ENCODE measurements around the gene MAP1B.
"Not testable (repeated sequence)": the region's sequence is repeated elsewhere in the genome, so short reads cannot be mapped to it uniquely, and the experiment has no call there.

MAP1B gene

DNA sequence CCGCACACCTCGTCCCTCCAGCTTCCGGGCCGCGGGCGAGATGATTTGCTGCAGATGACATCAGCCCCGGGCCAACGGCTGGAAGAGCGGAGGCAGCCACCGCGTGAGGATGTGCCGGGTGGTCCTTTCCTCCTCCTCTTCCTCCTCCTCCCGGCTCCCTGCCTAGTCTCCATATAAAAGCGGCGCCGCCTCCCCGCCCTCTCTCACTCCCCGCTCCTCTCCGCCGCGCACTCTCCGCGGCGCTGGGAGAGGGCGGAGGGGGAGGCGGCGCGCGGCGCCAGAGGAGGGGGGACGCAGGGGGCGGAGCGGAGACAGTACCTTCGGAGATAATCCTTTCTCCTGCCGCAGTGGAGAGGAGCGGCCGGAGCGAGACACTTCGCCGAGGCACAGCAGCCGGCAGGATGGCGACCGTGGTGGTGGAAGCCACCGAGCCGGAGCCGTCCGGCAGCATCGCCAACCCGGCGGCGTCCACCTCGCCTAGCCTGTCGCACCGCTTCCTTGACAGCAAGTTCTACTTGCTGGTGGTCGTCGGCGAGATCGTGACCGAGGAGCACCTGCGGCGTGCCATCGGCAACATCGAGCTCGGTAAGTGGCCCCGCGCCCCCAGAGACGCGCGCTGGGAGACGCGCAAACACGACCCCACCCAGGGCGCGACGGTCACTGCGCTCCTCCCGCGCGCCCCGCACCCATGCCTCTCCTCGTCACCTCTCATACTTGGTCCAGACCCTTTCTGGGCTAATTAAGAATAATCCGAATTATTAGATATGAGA lies at the start of gene MAP1B:
Gene MAP1B (plus strand): TSS at position 345 of the 770 bp plus-strand sequence. CDS start 57 bp downstream, at position 402.
- no peak for DNase-seq

DNA sequence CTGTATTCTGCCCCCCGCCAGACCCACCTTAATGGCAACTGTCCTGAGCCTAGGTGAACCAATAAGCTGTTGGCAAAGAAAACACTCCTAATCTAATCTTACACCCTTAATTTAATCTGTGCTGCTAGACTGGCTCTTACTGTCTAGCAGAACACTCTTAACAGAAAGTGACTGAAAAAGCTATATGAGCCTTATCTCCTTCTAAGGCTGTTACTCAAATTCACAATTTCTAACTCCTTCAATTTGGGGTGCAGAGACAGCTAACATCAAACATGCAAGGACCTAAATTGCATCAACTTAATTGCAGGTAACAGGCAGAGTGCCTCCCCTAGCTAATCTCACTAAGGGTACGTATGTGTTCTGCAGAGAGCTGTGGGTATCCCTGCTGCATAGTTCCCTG lies 49.5 kb upstream of the MAP1B start:
- DNase-seq: no peak

DNA sequence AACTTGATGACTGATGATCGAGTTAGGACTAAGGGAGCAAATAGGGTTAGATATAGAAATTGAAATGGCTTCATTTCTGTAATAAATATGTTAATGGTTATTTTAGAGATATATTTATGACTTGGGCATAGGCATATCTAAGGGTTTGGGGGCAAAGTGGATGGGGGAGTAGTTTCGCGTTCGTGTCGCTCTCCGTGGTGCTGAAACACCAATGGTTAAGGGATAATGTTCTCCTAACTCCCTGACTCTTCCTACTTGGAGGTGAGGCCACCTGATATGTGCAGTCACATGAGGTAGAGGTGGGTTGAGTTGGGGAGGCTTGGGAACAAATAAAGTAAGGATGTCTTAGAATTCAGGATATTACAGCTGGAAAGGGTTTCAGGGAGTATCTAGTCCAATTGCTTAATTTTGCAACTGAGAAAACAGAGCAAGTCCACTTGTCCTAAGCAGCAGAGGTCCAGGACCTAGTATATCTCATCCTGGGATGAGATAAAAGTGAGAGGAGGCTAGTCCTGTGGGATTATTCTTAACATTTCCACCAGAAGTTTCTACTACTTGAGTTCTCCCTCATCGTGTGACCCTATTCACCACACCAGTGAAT lies 44.0 kb upstream of the MAP1B start:
- no peak for DNase-seq

DNA sequence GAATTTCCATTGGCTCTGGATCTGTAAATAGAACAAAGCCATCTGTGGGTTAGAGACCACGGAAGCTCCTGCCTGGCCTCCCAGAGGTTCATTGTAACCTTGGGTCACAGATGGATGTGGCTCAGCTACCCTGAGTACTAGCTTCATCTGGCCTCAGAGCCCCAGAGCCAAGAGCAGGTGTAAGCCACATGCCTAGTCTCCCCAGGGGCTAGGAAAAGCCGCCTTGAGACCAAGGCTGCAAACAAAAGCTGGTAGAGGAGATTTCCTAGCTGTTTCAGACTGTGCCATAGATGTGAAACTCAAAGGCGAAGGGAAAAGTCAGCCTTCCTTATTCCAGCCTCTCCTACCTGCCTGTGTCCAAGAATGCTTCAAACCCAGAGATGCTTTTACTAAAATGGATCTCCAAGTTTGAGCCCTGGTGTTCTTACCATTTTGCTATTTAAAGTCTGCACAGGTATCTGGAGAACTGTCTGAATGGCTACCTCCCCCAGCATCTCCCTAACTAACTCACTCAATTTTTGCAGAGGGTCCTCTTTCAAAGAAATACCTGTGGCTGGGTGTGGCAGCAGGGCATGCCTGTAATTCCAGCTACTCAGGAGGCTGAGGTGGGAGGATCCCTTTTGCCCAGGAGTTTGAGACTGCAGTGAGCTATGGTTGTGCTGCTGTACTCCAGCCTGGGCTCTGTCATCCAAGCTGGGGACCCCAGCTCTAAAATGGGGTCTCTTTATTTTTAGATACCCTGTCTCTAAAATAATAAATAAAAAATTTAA lies 42.3 kb upstream of the MAP1B start:
- DNase-seq: no peak

DNA sequence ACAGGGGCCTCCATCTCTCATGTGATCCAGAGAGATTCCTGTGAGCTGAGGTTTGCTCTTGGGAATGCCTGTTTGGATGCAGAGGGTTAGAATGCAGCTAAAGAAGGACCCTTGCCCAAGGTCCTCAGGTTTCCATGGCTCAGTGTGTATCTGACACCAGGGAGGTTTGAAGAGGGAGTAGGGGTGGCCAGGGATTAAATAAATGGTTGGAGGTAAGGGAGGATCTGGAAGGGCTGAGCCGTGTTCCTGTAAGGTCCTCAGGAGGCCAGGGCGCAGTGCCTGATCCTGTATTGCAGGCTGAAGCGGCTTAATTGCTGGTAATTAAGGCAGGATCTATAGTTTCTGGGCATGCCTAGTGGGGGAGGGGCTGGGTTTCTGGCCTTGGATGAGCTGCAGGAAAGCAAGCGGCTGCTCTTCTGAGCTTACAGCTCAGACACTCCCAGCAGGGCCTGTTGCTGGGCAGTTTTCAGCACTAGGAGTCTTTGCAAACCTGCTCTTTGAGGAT lies 41.5 kb upstream of the MAP1B start:
- peak; percentile 34 for DNase-seq

DNA sequence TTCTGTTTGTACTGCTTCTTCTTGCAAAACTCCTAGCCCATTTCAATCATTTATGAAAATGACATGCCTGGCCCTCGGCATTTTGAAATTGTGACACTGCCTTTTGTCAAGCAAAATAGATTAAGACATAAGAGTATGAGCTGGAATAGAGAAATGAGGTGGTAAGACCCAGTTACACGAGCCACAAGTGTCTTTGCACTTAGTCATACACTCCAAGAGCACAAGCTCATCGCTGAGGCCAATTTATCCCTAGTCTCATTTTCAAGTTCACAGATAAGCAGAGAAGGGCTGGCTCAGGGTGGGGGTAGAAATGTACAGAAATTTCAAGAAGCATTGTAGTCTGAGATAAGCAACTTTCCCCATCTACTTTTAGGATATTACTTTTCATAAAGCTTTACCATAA lies 40.6 kb upstream of the MAP1B start:
- DNase-seq: peak; percentile 85

DNA sequence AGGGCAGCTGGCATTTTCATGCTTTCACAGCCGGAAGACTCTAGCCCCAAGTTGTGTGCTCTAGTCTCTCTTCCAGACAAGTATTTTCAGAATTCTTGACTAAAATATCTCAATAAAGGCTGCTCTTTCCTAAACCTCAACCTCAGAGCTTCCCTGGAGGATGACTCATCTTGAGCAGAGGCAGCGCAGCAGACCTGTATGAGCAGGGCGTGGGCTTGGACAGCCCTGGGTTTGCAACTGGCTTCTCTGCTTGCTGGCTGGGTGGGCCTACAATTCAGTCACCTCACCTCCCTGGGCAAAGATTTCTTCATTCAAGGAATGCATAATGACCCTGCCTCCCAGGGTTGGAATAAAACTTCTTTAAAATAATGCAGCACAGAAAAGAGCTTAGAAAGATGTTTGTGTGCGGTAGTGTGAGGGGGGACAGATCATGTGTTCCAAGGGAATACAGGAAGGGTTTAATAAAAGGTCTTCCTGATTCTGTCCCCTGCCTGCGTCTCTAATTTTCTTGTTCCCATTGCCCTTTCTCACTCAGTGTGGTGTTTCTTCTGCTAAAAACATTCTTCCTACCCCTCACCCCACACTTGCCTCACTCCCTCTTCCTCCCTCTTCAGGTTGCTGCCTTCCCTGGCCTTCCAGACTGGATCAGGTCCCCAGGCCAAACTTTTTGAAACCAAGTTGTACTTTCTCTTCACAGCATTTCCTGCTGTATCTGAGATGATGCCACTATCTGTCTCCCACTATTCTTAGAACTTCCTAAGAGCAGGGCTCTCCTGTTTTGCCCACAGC lies 39.4 kb upstream of the MAP1B start:
- DNase-seq: peak; percentile 71

DNA sequence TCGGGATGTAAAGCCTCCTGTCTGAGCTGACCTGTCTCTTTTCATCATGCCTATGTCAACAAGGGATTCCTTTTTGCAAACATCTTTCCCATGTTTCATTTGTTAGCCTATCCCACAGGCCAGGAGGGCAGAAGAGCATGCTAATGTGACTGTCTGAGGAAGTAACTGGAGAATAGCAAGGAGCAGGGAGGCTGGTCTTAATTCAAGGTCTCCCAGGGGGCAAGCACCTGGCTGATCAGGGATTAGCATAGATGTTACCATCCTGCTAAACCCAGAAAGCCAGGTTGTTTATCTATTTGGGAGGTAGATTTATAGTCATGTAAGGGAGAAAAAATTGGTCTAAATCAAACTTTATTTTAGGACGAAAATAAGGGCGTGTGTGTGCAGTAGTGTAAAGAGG lies 36.7 kb upstream of the MAP1B start:
- no peak for DNase-seq

DNA sequence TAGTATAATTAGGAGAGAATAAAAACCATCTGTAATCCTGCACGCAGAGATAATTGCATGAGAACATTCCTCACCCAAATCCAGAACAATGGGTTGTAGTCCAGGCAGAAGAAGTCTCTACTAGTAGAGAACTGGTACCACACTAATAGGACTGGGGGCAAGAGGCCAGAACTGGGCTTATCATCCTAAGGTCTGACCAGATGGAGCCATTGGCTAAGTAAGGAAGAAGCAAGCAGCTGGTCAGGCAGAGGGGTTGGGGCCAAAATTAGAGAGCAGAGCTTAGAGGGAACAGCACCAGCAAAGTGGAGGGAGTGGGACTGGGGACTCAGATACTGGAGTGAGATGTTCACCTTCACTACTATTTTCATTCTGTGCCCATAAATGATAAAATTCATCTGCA lies 35.4 kb upstream of the MAP1B start:
- no peak for DNase-seq

DNA sequence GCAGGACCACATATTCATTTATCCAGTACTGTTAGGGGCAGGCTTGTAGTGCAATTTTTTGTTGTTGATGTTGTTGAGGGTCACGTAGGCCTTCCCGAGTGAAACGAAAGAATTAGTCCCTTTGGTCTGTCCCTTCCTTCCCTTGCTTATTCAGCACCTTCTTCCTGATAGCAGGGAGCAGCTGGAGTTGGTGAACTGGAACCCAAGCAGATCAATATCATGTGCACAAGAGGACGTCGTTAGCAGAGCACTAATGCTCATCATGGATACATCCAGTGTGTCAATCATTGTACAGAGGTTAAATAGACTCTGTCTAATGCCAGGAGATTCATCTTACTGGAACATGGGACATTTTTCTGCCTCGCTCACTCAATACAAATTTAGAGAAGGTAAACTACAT lies 33.0 kb upstream of the MAP1B start:
- no peak for DNase-seq

DNA sequence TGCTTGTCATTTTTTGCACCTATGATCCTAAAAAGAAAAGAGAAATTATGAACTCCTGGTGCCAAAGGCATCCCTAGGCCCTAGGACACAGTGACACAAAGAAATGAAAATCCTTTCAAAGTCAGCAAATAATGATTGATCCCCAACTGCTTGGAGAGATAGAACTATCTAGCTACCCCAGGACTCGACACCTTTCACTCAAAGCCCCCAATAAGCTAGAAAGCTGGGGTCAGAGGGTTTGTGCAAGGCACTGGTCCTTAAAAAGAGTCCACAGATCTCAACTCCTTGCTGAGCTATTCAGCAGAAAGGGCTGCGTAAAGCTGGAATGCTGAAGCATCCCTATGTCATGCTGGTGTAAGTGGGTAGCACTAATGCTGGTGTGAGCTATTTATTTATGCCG lies 31.8 kb upstream of the MAP1B start:
- DNase-seq: no peak

DNA sequence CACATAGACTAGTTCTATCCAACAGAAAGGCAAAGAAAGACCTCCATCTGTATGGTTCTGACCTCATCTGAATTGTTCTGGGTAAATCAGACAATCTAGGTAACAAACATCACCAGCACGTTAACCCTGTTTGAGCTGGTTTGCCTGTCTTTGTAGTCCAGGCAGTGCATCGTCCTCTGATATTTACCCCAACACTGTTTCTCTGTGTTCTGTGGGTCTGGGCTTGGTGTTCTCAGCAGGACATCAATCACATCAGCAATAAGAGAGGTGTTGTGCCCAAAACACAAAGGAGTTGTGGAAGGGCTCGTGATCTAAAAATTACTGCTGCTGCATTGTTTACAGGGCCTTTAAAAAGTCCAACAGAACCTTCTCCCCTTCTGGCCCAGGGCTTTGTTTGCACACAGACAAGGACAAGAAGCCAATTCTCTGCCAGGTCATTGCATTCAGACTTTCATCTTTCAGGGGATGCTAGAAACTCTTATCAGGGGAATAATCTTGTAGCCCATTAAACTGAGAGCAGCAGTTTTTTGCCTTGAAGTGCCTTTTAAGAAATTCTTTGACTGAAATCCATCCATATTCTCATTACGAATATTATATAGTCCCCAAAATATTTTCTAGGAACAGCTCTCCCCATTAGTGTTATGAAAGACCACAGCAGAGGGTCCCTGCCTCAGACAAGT lies 30.5 kb upstream of the MAP1B start:
- DNase-seq: no peak

DNA sequence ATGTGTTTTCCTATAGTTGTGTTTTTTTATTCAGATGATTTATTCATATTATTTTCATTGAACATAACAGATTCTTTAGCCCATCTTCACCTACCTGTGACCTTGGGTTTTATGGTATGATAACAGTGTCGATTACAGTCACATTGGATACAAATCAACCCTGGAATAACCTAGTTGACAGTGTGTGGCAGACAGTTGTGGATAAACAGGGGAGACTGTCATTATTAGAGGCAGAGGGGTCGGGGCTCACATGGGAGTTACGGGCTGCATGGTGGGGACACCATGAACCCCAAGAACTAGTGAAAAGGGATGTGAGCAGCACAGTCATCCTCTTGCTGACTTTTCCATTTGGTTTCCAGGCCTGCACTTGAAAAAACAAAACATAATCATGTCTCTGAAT lies 29.9 kb upstream of the MAP1B start:
- DNase-seq: no peak

DNA sequence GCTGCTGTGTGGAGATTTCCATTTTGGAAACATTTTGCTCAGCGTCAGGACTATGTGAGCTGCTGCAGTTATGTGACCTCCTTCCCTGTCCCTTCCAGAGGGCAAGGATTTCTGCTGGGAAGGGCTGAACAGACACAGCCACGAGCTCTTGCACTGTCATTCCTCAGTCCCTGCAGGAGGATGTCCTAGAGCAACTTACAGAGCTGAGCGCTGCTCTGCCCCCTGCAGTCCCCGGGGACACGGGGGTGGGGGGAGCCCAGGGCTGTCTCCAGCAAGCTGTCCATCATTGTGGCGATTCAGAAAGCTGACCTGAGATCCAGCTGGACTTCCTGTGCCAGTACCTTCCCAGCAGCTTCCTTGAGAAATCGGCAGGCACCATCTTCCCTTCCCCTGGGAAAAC lies 28.0 kb upstream of the MAP1B start:
- DNase-seq: no peak

DNA sequence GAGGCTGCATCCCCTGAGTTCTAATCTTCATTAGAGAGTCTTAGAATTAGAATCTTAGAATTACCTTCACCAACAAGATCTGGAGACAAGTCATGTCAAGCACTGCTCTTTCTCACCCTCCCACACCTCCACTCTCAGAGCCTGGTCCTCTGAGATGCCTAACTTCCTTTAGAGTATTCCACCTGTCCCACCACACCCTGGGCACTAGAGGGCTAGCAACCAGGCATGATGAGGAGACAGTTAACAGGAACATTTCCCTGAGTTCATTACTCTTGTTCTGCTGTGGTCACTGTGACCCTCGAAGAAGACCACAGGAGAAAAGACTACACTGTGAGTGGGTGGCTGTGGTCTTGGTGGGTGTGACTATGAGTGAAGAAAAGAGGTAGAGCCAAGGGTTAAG lies 25.2 kb upstream of the MAP1B start:
- no peak for DNase-seq

DNA sequence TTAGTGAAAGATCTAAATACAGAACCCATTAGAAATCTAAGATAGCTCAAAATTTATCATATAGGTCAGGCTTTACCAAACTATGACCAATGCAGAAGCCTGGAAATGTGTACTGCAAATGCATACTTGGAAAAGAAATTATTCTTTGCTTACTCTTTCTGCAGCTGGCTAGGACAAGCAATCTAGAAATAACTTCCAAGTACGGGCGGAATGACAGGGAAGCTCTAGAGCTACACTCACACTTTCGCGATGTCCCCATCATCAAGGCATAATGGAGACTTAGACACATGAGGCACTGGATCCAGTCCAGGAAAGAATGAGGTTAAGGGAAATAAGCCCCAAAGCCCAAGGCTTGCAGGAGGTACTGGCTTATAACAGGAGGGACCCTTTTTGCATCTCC lies 22.4 kb upstream of the MAP1B start:
- DNase-seq: no peak

DNA sequence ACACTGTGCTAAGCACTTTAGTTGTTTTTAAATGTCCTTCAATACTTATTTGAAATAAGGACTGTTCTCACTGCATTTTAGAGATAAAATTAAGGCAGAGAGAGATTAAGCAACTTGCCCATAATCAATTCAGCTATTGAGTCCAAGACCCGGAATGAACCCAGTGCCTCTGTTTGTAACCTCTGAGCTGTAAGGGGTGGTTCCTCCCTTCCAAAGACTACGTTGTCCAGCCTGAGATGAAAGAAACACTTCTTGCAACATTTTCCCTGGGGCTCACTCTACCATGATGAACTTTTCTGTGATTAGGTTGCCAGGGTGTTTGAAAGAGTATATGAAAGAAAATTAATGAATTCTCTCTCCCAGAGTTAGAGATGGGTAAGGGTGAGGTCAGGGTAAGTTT lies 22.0 kb upstream of the MAP1B start:
- DNase-seq: no peak

DNA sequence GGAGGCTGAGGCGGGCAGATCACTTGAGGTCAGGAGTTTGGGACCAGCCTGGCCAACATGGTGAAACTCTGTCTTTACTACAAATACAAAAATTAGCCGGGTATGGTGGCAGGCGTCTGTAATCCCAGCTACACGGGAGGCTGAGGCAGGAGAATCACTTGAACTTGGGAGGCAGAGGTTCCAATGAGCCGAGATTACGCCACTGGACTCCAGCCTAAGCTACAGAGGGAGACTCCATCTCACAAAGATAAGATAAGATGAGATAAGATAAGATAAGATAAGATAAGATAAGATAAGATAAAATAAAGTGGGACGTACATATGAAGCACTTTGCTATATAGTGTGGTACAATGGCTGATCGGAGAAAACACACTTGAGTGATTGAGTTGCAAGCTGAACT lies 17.6 kb upstream of the MAP1B start:
- not testable (repeated sequence) for DNase-seq

DNA sequence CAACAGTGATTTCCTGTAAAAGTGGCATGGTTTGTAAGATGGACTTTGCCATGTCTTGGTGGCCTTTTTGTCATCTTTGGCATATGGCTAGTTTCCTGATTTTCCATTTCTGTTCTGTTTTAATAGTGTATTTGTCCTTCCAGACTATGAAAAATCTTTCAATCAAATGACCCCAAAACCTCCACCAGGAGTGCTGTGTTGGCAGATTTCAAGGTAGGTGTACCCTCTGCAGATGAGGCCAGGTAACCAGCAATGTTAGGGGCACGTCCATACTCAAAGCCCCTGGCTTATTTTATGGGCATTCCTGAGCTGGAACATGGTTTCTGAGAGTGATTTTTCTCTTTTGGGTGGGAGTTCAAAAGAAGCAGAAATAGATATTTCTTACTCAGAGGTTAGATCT lies 15.2 kb upstream of the MAP1B start:
- DNase-seq: no peak

DNA sequence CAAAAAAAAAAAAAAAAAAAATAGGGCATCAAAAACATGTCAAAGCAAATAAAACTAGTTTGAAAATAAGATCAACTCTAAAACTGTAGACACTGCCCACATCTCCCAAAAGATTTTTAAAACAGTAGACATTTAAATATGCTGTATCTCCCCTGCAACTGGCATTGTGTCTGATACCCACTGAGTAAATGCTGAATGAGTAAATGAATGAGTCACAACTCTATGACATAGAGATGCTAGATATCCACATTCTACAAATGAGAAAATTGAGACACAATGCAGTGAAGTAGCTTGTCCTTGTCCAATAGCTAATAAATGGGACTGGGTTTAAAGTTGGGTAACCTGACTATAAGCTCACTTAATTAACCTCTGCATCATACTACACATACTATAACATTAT lies 14.1 kb upstream of the MAP1B start:
- no peak for DNase-seq

DNA sequence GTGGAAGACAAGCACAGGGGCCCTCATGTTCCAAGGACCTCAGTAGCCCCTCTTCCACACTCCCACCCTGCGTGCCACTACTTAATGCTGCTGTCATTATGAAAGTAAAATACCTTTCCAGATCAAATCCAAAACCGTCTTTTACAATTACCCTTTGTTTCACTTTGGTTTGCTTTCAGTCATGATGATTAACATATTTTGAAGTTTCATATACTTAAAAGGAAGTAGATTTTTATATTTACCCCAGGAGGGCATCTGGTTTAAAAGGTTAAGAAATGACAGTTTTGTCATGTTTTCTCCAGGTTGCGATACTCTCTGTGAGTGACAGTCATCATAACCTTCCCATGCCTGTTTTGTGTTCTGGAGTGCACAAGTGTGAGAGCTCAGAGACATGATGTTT lies 13.5 kb upstream of the MAP1B start:
- no peak for DNase-seq

DNA sequence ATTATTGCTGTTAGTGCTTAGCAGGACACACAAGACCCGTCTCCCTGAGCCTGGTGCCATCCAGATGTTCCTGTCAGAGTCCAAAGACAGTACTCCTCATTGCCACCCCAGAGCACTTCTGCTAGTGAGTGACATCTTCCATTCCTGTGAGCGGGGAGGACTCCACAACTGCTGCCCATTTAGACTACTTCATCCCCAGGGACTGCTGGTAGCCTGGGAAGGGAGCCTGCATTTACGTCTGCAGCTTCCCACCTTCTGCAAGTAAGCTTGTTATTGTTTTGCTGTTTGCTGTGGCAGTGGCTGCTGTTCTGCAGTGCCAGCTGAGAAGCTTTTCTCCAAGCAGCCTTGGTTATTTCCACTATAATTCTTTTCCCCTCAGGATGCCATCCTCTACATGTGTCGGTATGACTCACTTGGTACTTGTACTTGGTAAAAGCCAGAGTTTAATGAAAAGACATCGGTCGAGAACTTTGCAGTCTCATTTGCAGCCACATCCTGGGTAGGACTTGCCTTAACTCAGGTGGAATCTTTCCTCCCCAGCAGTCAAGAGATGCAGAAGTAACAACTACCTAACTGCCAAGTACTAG lies 10.6 kb upstream of the MAP1B start:
- DNase-seq: no peak

Data from amniotic stem cell (primary cell).